GM11168 (cell line): ENCODE results near the gene TLE3.
"Not testable (repeated sequence)": the region's sequence is repeated elsewhere in the genome, so short reads cannot be mapped to it uniquely, and the experiment has no call there.

ENCODE experiments used
- in situ Hi-C: fragments of 300-500 bp; cut with MboI; formaldehyde crosslinking; loops from one replicate; pipeline ENCODE4 v1.12.0; 2022; ENCODE audit warnings: low sequenced_read_pairs; ENCODE audit not compliant: unreplicated experiment

TLE3 gene

GRCh38 chr15:70097321-70098152, at the start of gene TLE3:
TSS of gene TLE3 (minus strand) at chr15:70097917. CDS start at chr15:70096798, 1,119 bp downstream.
- in situ Hi-C loops, result loop anchor here (10.0 kb wide), 1 partner anchor 373 kb away; no protein-coding TSS in a partner anchor

DNA sequence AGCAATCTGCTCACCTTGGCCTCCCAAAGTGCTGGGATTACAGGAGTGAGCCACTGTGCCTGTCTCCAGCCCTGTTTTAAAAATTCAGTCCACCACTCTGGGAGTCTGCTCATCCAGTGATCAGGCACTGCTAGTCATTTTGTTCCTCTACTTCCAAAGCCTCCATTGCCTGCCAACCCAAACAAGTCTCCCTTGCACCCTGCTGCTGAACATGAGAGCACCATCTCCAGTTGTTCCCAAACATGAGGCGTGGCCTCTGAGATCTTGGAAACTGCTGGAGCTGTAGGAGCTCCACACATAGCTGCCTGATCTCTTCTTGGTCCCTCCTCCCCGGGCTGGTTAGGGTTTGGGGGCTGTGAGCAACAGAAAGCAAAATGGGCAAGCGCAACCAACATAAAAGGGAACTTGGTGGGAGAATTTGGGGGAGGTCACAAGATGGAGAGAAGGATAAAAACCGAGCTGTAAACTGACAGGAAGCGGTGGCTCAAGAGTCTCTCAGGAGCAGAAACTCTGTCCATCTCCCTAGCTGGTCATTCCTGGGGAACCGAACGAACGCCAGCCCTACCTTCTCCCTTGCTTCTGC, 49.6 kb upstream of the TLE3 start:
- in situ Hi-C loops, result no loop called here

- in situ Hi-C loops, result no loop called here
Observed at GRCh38 chr15:70146771-70147170, 49.1 kb upstream of the TLE3 start.

DNA sequence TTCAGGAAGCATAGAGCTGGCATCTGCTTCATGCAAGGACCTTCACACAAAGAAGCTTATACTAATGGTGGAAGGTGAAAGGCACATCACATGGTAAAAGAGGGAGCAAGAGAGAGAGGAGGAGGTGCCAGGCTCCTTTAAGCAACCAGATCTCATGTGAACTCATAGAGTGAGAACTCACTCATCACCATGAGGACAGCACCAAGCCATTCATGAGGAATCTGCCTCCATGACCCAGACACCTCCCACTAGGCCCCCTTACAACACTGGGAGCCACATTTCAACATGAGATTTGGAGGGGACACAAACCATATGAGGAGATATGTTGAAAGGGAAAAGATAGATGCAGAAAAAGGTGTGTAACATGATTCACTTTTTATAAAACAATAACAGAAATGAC, 48.4 kb upstream of the TLE3 start:
- in situ Hi-C loops, result no loop called here

DNA sequence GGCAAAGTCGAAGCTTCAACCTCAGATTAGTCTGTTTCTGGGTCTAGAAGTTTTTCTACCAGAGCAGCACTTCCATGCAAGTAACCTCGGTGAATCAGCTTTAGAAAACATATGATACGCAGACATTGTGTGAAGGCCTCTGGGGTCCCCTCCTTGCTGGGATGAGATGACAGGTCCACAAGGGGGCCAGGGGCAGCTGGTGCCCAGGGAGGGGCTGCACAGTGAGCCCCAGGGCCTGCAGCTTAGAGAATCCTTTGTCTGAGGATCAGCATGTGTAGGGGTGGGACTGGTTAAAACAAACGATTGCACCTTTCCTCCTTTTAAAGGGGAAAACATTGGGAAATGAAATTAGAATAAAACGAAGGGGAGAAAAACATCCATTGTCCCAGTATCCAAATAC, 47.5 kb upstream of the TLE3 start:
- in situ Hi-C loops, result no loop called here

DNA sequence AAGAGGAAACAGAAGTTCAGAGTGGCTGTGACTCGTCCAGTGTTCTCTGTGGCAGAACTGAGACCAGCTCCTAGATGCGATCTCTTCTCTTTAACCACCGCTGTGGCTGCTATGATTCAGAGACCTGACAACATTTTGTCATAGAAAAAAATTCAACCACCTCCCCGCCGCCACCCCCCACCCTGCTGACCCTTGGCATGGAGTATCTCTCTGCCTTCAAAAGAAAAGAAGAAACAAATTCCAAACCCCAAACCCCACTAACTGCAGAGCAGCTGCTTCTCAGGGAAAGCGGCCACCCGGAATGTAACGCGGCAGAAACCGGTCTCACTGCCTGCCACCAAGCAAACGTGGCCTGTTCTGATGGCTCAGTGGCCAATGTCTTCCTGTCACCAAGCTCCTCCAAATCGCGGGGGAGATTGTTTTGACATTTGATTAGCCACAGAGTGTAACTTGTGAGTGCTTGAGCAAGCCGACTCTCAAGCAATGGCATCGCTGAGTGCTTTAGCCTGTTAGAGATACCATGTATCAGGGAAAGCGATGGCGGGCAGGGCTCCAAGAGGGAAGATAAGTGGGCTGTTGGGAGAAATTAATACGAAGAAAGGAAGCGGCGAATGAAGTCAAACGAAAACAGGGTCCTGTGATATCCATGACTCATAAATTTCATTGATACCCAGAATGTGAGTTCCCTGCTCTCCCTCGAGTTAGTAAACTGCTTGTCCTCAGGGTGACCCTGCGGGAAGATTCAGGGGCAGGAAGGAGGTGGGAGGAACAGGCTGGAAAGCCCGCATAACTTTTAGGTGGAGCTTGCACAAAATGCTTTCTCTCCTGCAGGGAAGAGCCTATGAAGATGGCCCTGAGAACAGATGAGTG, 44.8 kb upstream of the TLE3 start:
- in situ Hi-C loops, result no loop called here

GRCh38 chr15:70142072-70142321, 44.3 kb upstream of the TLE3 start:
- in situ Hi-C loops, result no loop called here

- in situ Hi-C loops, result no loop called here
Observed at GRCh38 chr15:70141376-70142071, 43.8 kb upstream of the TLE3 start.

DNA sequence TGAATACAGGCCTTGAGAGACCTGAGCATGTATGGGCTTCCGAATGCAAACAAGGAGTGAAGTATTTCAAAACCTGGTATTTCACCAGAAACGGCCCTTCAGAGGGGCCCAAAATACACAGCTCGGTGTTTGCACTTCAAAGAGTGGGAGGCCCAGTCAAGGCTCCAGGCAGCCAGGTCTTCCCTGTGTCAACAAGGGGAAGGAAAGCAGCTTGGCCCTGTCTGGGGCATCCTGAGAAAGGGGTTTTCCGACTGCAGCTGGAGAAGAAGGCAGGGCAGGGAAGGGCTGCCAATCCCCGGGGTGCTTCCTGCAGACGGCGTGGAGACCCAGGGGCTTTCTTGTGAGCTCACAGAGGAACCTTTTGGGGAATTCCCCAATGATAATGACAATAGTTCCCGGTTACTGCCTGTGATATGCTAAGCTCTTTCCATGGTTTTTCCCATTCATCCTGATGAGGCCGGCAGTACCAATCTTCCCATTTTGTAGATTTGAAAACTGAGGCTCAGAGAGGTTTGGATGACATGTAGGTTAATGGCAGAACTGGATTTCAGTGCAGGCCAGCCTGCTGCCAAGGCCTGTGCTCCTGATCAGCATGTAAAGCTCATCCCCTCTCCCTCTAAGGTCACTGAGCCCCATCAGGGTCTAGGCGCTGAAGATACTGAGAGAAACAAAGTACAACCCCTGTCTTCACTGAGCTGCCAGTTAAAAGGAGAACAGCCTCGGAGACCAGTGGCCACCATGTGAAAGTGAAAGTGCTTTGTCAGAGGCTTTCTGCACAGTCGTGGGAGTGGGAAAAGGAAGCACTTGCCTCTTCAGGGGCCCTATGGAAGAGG, 43.0 kb upstream of the TLE3 start:
- in situ Hi-C loops, result no loop called here

DNA sequence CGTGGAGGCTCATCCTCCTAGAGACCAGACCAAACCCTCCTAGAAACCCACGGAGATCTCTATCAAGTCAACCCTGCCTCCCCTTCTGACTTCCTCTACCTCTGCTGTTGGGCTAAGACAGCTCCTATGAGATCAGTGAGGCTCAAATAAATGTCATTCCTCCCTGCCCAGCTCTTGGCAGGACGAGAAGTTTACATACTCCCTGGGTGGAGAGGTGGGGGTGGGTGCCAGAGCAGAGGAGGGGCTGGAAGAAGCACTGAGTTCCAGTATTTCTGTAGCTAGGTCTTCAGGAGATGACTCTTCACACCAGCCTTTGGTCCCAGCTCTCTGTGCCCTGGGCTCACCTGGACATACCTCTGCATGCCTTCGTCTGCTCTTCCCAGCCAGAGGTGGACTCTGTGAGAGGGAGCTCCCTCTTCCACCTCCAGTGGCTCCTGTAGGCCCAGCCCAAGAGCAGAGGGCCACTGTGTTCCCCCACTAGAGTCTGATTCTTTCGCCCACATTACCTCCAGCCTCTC, 42.4 kb upstream of the TLE3 start:
- in situ Hi-C loops, result no loop called here

GRCh38 chr15:70137967-70138366, 40.2 kb upstream of the TLE3 start:
- in situ Hi-C loops, result no loop called here

DNA sequence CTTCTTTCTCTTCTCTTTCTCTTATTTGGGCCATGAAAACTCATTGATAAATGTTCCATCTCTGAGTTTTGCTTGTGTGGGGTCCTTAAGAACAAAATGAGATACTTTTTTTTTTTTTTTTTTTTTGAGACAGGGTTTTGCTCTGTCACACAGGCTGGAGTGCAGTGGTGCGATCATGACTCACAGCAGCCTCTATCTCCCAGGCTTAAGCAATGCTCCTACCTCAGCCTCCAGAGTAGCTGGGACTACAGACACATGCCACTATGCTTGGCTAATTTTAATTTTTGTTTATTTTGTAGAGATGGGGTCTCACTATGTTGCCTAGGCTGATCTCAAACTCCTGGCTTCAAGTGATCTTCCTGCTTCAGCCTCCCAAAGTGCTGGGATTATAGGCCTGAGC, 39.3 kb upstream of the TLE3 start:
- in situ Hi-C loops, result not testable (repeated sequence)

GRCh38 chr15:70133781-70134421, 36.2 kb upstream of the TLE3 start:
- in situ Hi-C loops, result no loop called here

- in situ Hi-C loops, result no loop called here
Observed at GRCh38 chr15:70133296-70133695, 35.6 kb upstream of the TLE3 start.

DNA sequence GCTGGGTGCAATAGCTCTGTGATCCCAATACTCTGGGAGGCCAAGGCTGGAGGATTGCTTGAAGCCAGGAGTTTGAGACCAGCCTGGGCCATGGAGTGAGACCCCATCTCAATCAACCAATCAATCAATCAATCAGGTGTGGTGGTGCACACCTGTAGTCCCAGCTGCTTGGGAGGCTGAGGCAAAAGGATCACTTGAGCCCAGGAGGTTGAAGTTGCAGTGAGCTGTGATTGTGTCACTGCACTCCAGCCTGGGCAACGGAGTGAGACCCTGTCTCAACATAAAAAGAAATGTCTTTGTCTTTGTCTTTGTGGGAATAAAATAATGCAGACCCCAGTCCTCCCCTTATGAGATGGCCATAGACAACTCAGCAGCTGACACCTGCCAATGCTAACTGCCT, 34.9 kb upstream of the TLE3 start:
- in situ Hi-C loops, result no loop called here

DNA sequence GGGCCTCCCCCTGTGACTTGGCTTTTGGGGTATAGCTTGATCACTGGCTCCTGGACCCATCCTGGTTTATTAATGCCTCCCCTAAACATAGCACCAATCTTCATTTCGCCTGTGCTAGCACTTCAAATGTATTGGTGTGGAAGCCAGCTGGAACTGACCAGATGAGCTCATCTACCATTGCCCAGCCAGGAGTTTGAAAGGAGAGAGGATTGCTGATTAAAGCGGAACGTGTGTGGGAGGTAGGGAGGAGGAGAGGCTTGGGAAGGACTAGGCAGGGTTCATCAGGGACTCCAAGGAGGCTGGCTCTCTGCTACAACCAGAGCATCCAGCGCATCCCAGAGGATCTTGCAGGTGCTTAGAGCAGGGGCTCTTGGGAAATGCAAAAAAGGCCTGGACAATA, 34.4 kb upstream of the TLE3 start:
- in situ Hi-C loops, result no loop called here

- in situ Hi-C loops, result no loop called here
Observed at GRCh38 chr15:70128414-70129140, 30.9 kb upstream of the TLE3 start.

DNA sequence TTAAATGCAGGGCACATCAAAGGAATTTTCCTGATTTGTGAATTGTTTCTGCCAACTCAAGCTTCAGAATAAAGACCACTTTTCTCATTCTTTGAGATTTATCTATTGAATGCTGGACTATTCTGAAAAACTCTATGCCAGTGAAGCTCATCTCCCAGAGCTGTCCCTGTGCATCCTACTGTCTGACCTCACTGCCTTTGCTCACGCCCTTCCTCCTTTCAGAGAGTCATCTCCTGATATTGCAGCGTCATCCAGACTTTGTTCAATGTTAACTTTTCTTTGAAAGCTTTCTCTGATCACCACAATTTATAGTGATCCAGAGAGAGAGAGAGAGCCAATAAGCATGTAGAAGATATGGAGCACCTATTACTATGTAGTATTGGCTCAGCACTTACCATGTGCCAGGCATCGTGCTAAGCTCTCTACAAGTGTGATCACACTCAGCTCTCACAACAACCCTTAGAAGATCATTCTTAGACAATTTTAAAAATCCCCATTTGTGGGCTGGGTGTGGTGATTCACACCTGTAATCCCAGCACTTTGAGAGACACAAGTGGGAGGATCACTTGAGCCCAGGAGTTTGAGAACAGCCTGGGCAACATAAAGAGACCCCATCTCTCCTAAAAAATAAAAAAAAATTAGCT, 30.2 kb upstream of the TLE3 start:
- in situ Hi-C loops, result no loop called here
